Liver (tissue), 9 donors: Measurements from ENCODE around the gene AQP9. TPM values are rescaled to one million over a fixed set of nuclear protein-coding genes. Genes with fewer than 3 reads are reported as not detected.

Experiments used
- DNase-seq: peaks from one replicate; pipeline ENCODE4 v3.0.0-alpha.2; 2017; ENCODE audit warnings: low spot score
- H3K27ac ChIP-seq, 2 donors: one replicate each; pipeline ENCODE4 v1.7.0; 2013; ENCODE audit warnings: inconsistent platforms in 2 of 2, low read length in 2 of 2, control low read depth in 1 of 2, low read depth in 1 of 2, mild to moderate bottlenecking in 1 of 2
- H3K27me3 ChIP-seq, 4 donors: one replicate each; pipeline versions ENCODE4 v1.6.1 to v1.7.0; 2013; ENCODE audit warnings: low read length in 3 of 4, inconsistent platforms in 1 of 4, mild to moderate bottlenecking in 1 of 4, moderate library complexity in 1 of 4; ENCODE audit not compliant: control insufficient read depth in 4 of 4, insufficient read depth in 4 of 4
- H3K36me3 ChIP-seq, 4 donors: one replicate each; pipeline versions ENCODE4 v1.6.1 to v1.7.0; 2013; ENCODE audit warnings: low read length in 3 of 4, mild to moderate bottlenecking in 3 of 4, low read depth in 1 of 4, moderate library complexity in 1 of 4; ENCODE audit not compliant: control insufficient read depth in 4 of 4, insufficient read depth in 3 of 4
- H3K4me1 ChIP-seq, 4 donors: one replicate each; pipeline versions ENCODE4 v1.6.1 to v1.7.0; 2013; ENCODE audit warnings: low read length in 3 of 4, mild to moderate bottlenecking in 3 of 4, moderate library complexity in 1 of 4; ENCODE audit not compliant: control insufficient read depth in 4 of 4, insufficient read depth in 4 of 4
- H3K4me3 ChIP-seq, 3 donors: one replicate each; pipeline versions ENCODE4 v1.6.1 to v1.7.0; 2013; ENCODE audit warnings: low read length in 3 of 3, control low read depth in 1 of 3, low read depth in 1 of 3, mild to moderate bottlenecking in 1 of 3
- H3K9ac ChIP-seq, 2 donors: one replicate each; pipeline ENCODE4 v1.7.0; 2013; ENCODE audit warnings: low read length in 2 of 2, mild to moderate bottlenecking in 2 of 2, moderate library complexity in 2 of 2, control low read depth in 1 of 2, low read depth in 1 of 2
- H3K9me3 ChIP-seq, 4 donors: one replicate each; pipeline versions ENCODE4 v1.6.1 to v1.7.0; 2013; ENCODE audit warnings: low read length in 3 of 4; ENCODE audit not compliant: control insufficient read depth in 4 of 4
- ATF3 ChIP-seq: IDR thresholded peaks from 2 replicates; pipeline ENCODE4 v1.6.1; 2016; ENCODE audit warnings: antibody characterized with exemption
- EGR1 ChIP-seq, 2 donors: IDR thresholded peaks; 2 replicates each; pipeline ENCODE4 v1.6.1; 2016 to 2018; ENCODE audit warnings: antibody characterized with exemption in 2 of 2, low read depth in 2 of 2
- FOXA1 ChIP-seq: IDR thresholded peaks from 2 replicates; pipeline ENCODE4 v1.6.1; 2016; ENCODE audit warnings: antibody characterized with exemption
- FOXA2 ChIP-seq: IDR thresholded peaks from 2 replicates; pipeline ENCODE4 v1.6.1; 2016; ENCODE audit warnings: antibody characterized with exemption
- GABPA ChIP-seq, 2 donors: IDR thresholded peaks in 1 of 2; conservative IDR thresholded peaks in 1 of 2; 2 replicates each; pipeline ENCODE4 v1.6.1; 2016; ENCODE audit warnings: antibody characterized with exemption in 2 of 2, mild to moderate bottlenecking in 1 of 2, moderate library complexity in 1 of 2
- HNF4A ChIP-seq, 2 donors: conservative IDR thresholded peaks; 2 replicates each; pipeline ENCODE4 v1.6.1; 2016; ENCODE audit warnings: antibody characterized with exemption in 2 of 2, mild to moderate bottlenecking in 2 of 2
- HNF4G ChIP-seq: IDR thresholded peaks from 2 replicates; pipeline ENCODE4 v1.6.1; 2016; ENCODE audit warnings: antibody characterized with exemption
- JUND ChIP-seq, 2 donors: IDR thresholded peaks; 2 replicates each; pipeline ENCODE4 v1.6.1; 2016; ENCODE audit warnings: antibody characterized with exemption in 2 of 2
- NR2F2 ChIP-seq: IDR thresholded peaks from 2 replicates; pipeline ENCODE4 v1.6.1; 2016; ENCODE audit warnings: antibody characterized with exemption
- RAD21 ChIP-seq, 2 donors: IDR thresholded peaks; 2 replicates each; pipeline ENCODE4 v1.6.1; 2016; ENCODE audit warnings: antibody characterized with exemption in 2 of 2, mild to moderate bottlenecking in 2 of 2
- RXRA ChIP-seq, 2 donors: IDR thresholded peaks; 2 replicates each; pipeline ENCODE4 v1.6.1; 2017 to 2018; ENCODE audit warnings: antibody characterized with exemption in 2 of 2, mild to moderate bottlenecking in 1 of 2
- SP1 ChIP-seq: IDR thresholded peaks from 2 replicates; pipeline ENCODE4 v1.6.1; 2018; ENCODE audit warnings: antibody characterized with exemption, mild to moderate bottlenecking
- TAF1 ChIP-seq: conservative IDR thresholded peaks from 2 replicates; pipeline ENCODE4 v1.6.1; 2016; ENCODE audit warnings: antibody characterized with exemption, mild to moderate bottlenecking
- YY1 ChIP-seq: IDR thresholded peaks from 2 replicates; pipeline ENCODE4 v1.6.1; 2016; ENCODE audit warnings: antibody characterized with exemption, mild to moderate bottlenecking
- ZBTB33 ChIP-seq: IDR thresholded peaks from 2 replicates; pipeline ENCODE4 v1.6.1; 2016; ENCODE audit warnings: antibody characterized with exemption
- WGBS: extraction: QIAGEN DNeasy Blood & Tissue Kit; methylation state at CpG from one replicate; pipeline ENCODE4 v1.1.7; 2013; 5-methylcytosine and 5-hydroxymethylcytosine counted together
- polyA plus RNA-seq, 2 donors: library from polyadenylated mRNA; stranded (reverse) in 1 of 2; unstranded in 1 of 2; fragments of 200-250 nt in 1 of 2; fragments of >200 nt in 1 of 2; fragmentation: Nextera tagmentation in 1 of 2; extraction: Ambion mirVana in 1 of 2; gene quantifications; one replicate each; pipeline versions ENCODE4 v1.2.1 to v1.2.3, GENCODE V29; 2013 to 2015
- total RNA-seq, 2 donors: library from RNA; depleted of rRNA; stranded (reverse); fragments of >200 nt; gene quantifications; one replicate each; pipeline ENCODE4 v1.2.3, GENCODE V29; 2014
- TF ChIP-seq, protein P1 (sequence below): IDR thresholded peaks from 2 replicates; pipeline ENCODE4 v1.6.1; 2016; ENCODE audit warnings: antibody characterized with exemption
- TF ChIP-seq, protein P2 (sequence below): IDR thresholded peaks from 2 replicates; pipeline ENCODE4 v1.6.1; 2016; ENCODE audit warnings: antibody characterized with exemption, mild to moderate bottlenecking
- TF ChIP-seq, protein P3 (sequence below): fragments of 150-350 bp; IDR thresholded peaks from 2 replicates; pipeline ENCODE4 v1.5.1; 2017; ENCODE audit warnings: improper control_type of control experiment, low read depth, low read length; ENCODE audit not compliant: missing input control
- donor health status: healthy.
- donor health status: healthy.
- donor health status: healthy.
- donor health status: healthy.
- donor health status: healthy.

Gene AQP9
- total and polyA plus RNA-seq, 4 donors: 1.4 to 111 (median 86.6) TPM

- Histone ChIP-seq H3K27ac (peak overlapping the region; percentile 57 to 92), H3K9ac (peak overlapping the region in 1 of 2 donors; percentile 23), H3K27me3 (no peaks in the 10 kb centered on the region), H3K9me3 (no peaks in the 10 kb centered on the region), H3K4me1 (peaks cover 10 to 54% (median 40%) of the 10 kb centered on the region in 4 donors), H3K4me3 (peak overlapping the region in 1 of 3 donors; percentile 5), H3K36me3 (peaks cover 0 to 13% (median 3%) of the 10 kb centered on the region in 4 donors)
- DNase-seq: no peak
- TF ChIP-seq EGR1 (IDR thresholded peaks at IDR 0.05; ENCODE audit: low read depth in 2 of 2) (no peak), SP1 (no peak), RXRA (IDR thresholded peaks at IDR 0.05) (no peak), TAF1 (no peak), ZBTB33 (no peak)
- TF ChIP-seq, protein P1, sequence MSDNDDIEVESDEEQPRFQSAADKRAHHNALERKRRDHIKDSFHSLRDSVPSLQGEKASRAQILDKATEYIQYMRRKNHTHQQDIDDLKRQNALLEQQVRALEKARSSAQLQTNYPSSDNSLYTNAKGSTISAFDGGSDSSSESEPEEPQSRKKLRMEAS: no peak
- WGBS: 80% methylated on average over 4 of the region's 4 CpGs
These were observed 8.0 kb downstream of the AQP9 start for GRCh38 chr15:58146211-58146610.

DNA sequence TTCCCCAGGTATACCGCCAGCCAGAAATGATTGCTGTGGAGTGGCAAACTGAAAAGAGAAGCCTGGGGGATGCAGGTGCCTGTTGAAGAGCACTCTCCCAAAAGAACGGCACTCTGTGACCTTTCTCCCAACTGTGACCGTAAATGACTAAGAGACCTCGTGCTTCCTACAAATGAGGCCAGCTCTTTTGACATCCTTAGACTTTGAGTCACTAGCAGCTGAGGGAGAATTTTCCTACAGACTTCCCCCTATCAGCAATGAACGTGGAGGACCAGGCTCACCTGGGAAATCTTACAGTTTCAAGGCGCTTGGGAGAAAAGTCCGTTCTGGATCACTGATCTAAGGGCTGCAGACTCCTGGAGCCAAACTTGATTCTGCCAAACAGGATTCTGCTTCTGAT lies 8.6 kb downstream of the AQP9 start:
- 42% methylated on average over 7 of the region's 7 CpGs for WGBS
- H3K9ac ChIP-seq: no peak overlapping the region
- no peaks in the 10 kb centered on the region for H3K9me3 ChIP-seq
- TF ChIP-seq JUND (IDR thresholded peaks at IDR 0.05): peak in 1 of 2 donors; percentile 61
- TF ChIP-seq, protein P2, sequence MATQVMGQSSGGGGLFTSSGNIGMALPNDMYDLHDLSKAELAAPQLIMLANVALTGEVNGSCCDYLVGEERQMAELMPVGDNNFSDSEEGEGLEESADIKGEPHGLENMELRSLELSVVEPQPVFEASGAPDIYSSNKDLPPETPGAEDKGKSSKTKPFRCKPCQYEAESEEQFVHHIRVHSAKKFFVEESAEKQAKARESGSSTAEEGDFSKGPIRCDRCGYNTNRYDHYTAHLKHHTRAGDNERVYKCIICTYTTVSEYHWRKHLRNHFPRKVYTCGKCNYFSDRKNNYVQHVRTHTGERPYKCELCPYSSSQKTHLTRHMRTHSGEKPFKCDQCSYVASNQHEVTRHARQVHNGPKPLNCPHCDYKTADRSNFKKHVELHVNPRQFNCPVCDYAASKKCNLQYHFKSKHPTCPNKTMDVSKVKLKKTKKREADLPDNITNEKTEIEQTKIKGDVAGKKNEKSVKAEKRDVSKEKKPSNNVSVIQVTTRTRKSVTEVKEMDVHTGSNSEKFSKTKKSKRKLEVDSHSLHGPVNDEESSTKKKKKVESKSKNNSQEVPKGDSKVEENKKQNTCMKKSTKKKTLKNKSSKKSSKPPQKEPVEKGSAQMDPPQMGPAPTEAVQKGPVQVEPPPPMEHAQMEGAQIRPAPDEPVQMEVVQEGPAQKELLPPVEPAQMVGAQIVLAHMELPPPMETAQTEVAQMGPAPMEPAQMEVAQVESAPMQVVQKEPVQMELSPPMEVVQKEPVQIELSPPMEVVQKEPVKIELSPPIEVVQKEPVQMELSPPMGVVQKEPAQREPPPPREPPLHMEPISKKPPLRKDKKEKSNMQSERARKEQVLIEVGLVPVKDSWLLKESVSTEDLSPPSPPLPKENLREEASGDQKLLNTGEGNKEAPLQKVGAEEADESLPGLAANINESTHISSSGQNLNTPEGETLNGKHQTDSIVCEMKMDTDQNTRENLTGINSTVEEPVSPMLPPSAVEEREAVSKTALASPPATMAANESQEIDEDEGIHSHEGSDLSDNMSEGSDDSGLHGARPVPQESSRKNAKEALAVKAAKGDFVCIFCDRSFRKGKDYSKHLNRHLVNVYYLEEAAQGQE: peak; percentile 49
- peak; percentile 11 to 20 for TF ChIP-seq RAD21 (IDR thresholded peaks at IDR 0.05)
- TF ChIP-seq ZBTB33: no peak
- peak; percentile 66 to 76 for TF ChIP-seq HNF4A (conservative IDR thresholded peaks at IDR 0.05)
- TF ChIP-seq, protein P3, sequence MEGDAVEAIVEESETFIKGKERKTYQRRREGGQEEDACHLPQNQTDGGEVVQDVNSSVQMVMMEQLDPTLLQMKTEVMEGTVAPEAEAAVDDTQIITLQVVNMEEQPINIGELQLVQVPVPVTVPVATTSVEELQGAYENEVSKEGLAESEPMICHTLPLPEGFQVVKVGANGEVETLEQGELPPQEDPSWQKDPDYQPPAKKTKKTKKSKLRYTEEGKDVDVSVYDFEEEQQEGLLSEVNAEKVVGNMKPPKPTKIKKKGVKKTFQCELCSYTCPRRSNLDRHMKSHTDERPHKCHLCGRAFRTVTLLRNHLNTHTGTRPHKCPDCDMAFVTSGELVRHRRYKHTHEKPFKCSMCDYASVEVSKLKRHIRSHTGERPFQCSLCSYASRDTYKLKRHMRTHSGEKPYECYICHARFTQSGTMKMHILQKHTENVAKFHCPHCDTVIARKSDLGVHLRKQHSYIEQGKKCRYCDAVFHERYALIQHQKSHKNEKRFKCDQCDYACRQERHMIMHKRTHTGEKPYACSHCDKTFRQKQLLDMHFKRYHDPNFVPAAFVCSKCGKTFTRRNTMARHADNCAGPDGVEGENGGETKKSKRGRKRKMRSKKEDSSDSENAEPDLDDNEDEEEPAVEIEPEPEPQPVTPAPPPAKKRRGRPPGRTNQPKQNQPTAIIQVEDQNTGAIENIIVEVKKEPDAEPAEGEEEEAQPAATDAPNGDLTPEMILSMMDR: no peak
- TF ChIP-seq NR2F2: no peak
- TF ChIP-seq TAF1: no peak
- TF ChIP-seq HNF4G: peak; percentile 14
- TF ChIP-seq SP1: peak; percentile 61
- TF ChIP-seq, protein P1: peak; percentile 74
- TF ChIP-seq GABPA (IDR thresholded peaks at IDR 0.05 in 1 of 2, conservative IDR thresholded peaks at IDR 0.05 in 1 of 2): no peak
- TF ChIP-seq FOXA2: no peak
- TF ChIP-seq EGR1 (IDR thresholded peaks at IDR 0.05; ENCODE audit: low read depth in 2 of 2): peak in 1 of 2 donors; percentile 44
- TF ChIP-seq RXRA (IDR thresholded peaks at IDR 0.05): peak; percentile 74 to 79
- no peak for TF ChIP-seq YY1
- peak; percentile 51 for TF ChIP-seq ATF3
- no peak for TF ChIP-seq FOXA1
- no peaks in the 10 kb centered on the region for H3K27me3 ChIP-seq
- peak overlapping the region; percentile 57 to 92 for H3K27ac ChIP-seq
- H3K4me1 ChIP-seq: peaks cover 10 to 49% (median 38%) of the 10 kb centered on the region in 4 donors
- H3K4me3 ChIP-seq: peak overlapping the region in 1 of 3 donors; percentile 5
- no peak for DNase-seq
- H3K36me3 ChIP-seq: peaks cover 0 to 16% (median 3%) of the 10 kb centered on the region in 4 donors
